CD14-positive monocyte (primary cell): Measurements from ENCODE around the gene ACSS1. TPM values are rescaled to one million over a fixed set of nuclear protein-coding genes. Genes with fewer than 3 reads are reported as not detected.

Experiments
- polyA plus RNA-seq, 3 donors: library from polyadenylated mRNA; depleted of rRNA in 1 of 3; unstranded in 2 of 3; stranded (reverse) in 1 of 3; fragments of 300-500 nt in 2 of 3; fragments of >200 nt in 1 of 3; fragmentation: Illumina TruSeq in 2 of 3; gene quantifications; 1 replicate in 2 of 3; 2 replicates in 1 of 3; pipeline ENCODE4 v1.2.3, GENCODE V29; 2012 to 2021
- small RNA-seq: library from RNA; depleted of rRNA; stranded (forward); fragments of <200 nt; gene quantifications from one replicate; pipeline ENCODE3, GENCODE V24; 2012; ENCODE audit warnings: low read depth; ENCODE audit not compliant: insufficient read length

ACSS1 gene
- polyA plus RNA-seq, 3 donors, result 26.6 to 32.0 (median 27.6) TPM

Small RNA genes within 50 kb of the gene (small RNA-seq; reads per million reads assigned to genes)
- not detected for gene RNU6-1257P

Other genes starting within 250 kb of the ACSS1 start
- 1 to 10 TPM; 1.2 to 3.2 (median 1.8) TPM for gene CST7, start 108.9 kb downstream of the ACSS1 start, polyA plus RNA-seq
- gene APMAP, start 65.4 kb downstream of the ACSS1 start, polyA plus RNA-seq, result 10 to 100 TPM; 26.9 to 74.0 (median 73.2) TPM
- gene VSX1, start 24.0 kb upstream of the ACSS1 start, polyA plus RNA-seq, result not detected
- 100 to 1,000 TPM in 1 of 3 donors, 10 to 100 TPM in 2; 36.2 to 120 (median 47.0) TPM for gene ENTPD6, start 137.6 kb upstream of the ACSS1 start, polyA plus RNA-seq
- 10 to 100 TPM; 26.6 to 33.2 (median 26.7) TPM for gene PYGB, start 189.9 kb upstream of the ACSS1 start, polyA plus RNA-seq